Osteocyte (in vitro differentiated cells): ENCODE data around the gene GATA2. TPM values are rescaled to one million over a fixed set of nuclear protein-coding genes. Genes with fewer than 3 reads are reported as not detected.
A peak's percentile ranks its signal among the peaks of the same experiment; 100 is the strongest.

ENCODE experiments used
- DNase-seq: peaks from one replicate; pipeline ENCODE4 v3.0.0; 2021; ENCODE audit warnings: mixed read lengths; ENCODE audit not compliant: unreplicated experiment; ENCODE audit errors: extremely low spot score
- H3K27ac Mint-ChIP-seq: one replicate; pipeline ENCODE4 v1.8.0; 2021; ENCODE audit warnings: mild to moderate bottlenecking, mixed read lengths; ENCODE audit not compliant: unreplicated experiment
- H3K27me3 Mint-ChIP-seq: one replicate; pipeline ENCODE4 v1.8.0; 2021; ENCODE audit warnings: mixed read lengths; ENCODE audit not compliant: unreplicated experiment
- H3K36me3 Mint-ChIP-seq: one replicate; pipeline ENCODE4 v1.8.0; 2021; ENCODE audit warnings: mixed read lengths; ENCODE audit not compliant: unreplicated experiment
- H3K4me1 Mint-ChIP-seq: one replicate; pipeline ENCODE4 v1.8.0; 2021; ENCODE audit warnings: mixed read lengths; ENCODE audit not compliant: unreplicated experiment
- H3K4me3 Mint-ChIP-seq: one replicate; pipeline ENCODE4 v1.8.0; 2021; ENCODE audit warnings: mild to moderate bottlenecking, moderate library complexity, mixed read lengths; ENCODE audit not compliant: unreplicated experiment
- H3K9me3 Mint-ChIP-seq: one replicate; pipeline ENCODE4 v1.8.0; 2021; ENCODE audit warnings: mixed read lengths; ENCODE audit not compliant: unreplicated experiment
- total RNA-seq: library from RNA; stranded (reverse); gene quantifications from 2 replicates; pipeline ENCODE4 v1.2.1, GENCODE V29; 2021
- TF ChIP-seq, protein P1 (sequence below): fragments of 200-600 bp; sonication (generic); IDR thresholded peaks from 2 replicates; pipeline ENCODE4 v1.5.0; 2021; ENCODE audit warnings: antibody characterized with exemption, mild to moderate bottlenecking, moderate library complexity

GATA2 gene
- total RNA-seq, 1 donor from 2014 or later = 0.67 TPM

DNA sequence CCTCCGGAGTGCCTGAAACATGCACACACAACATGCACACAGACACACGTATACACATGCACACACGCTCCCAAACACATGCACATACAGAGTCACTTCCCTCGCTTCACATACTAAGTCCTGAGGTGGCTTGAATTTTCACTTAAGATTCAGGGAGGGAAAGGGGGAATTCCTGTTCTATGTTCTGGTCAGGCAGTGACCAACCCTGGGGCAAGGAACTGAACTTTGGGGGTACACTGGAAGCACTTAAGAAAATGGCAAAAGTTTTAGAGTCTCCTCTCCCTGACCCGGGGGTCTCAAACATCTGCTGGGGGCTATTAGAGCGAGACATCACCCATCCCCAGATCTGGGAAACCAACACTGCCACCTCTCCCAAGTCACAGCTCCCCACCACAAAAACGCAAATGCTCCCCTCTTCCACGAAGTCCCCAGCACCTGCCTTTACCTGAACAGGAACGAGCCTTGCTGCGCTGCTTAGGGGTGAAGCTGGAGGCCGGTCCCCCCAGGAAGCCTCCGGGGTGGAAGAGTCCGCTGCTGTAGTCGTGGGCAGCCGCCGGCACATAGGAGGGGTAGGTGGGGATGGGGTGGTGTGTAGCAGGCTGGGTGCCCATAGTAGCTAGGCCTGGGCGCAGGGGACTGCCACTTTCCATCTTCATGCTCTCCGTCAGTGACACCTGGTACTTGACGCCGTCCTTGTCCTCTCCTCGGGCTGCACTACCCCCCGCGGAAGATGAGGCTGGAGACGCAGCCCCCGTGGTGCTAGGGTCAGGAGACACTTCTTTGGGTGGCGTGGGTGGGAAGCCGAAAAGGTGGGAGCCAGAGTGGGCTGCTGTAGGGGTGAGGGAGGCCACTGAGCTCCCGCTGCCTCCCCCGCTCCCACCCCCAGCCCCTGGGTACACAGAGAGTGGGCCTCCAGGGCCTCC lies 7.5 kb downstream of the GATA2 start:
- DNase-seq = no peak
- Mint-ChIP-seq H3K9me3 (no peaks in the 10 kb centered on the region), H3K36me3 (no peaks in the 10 kb centered on the region), H3K4me3 (peak overlapping the region; percentile 78), H3K27ac (no peak overlapping the region), H3K4me1 (peaks cover 43% of the 10 kb centered on the region), H3K27me3 (peaks cover 29% of the 10 kb centered on the region)
- TF ChIP-seq, protein P1, sequence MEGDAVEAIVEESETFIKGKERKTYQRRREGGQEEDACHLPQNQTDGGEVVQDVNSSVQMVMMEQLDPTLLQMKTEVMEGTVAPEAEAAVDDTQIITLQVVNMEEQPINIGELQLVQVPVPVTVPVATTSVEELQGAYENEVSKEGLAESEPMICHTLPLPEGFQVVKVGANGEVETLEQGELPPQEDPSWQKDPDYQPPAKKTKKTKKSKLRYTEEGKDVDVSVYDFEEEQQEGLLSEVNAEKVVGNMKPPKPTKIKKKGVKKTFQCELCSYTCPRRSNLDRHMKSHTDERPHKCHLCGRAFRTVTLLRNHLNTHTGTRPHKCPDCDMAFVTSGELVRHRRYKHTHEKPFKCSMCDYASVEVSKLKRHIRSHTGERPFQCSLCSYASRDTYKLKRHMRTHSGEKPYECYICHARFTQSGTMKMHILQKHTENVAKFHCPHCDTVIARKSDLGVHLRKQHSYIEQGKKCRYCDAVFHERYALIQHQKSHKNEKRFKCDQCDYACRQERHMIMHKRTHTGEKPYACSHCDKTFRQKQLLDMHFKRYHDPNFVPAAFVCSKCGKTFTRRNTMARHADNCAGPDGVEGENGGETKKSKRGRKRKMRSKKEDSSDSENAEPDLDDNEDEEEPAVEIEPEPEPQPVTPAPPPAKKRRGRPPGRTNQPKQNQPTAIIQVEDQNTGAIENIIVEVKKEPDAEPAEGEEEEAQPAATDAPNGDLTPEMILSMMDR = no peak

DNA sequence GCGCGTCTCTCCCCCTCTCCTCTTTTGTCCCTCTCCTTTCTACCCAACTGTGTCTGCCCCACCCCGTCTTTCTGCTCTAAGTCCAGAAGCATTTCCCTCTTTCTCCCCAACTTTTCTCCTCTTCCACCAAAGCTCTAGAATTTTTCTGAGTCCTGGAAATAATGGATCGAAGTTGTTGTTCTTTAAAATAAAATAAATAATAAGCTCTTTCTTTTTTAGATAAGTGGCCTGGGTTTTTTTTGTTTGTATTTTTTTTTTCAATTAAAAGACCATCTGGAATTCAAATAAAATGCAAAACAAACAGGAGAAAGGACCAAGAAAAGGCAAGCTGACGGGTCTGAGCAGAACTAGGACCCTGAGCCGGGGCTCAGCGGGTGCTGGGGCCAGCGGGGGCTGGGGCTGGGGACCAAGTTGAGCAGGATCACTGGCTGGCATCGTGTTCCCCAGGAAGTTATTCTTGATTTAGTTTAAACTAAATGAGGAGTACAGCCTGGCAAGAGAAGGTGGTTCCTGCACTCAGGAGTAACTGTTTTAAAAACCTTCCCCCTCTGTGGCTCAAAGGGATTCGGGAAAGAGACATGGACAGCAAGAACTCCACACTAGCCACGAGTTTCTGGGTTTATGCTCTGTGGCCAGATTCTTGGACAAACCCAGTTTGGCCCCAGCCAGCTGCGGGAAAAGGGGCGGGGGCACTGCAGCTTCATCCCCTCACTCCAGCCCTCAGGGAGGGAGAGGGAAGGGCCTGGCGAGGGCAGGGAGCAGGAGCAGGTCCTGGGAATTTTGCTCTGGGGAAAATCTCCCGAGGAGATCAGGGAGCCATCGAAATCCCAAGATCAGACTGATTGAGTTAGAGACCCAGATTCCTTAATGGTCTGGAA lies 8.4 kb downstream of the GATA2 start:
- no peaks in the 10 kb centered on the region for H3K9me3 Mint-ChIP-seq
- H3K4me1 Mint-ChIP-seq = peaks cover 36% of the 10 kb centered on the region
- no peak overlapping the region for H3K4me3 Mint-ChIP-seq
- no peak overlapping the region for H3K27ac Mint-ChIP-seq
- TF ChIP-seq, protein P1 = no peak
- no peak for DNase-seq
- peaks cover 20% of the 10 kb centered on the region for H3K27me3 Mint-ChIP-seq
- H3K36me3 Mint-ChIP-seq = no peaks in the 10 kb centered on the region

DNA sequence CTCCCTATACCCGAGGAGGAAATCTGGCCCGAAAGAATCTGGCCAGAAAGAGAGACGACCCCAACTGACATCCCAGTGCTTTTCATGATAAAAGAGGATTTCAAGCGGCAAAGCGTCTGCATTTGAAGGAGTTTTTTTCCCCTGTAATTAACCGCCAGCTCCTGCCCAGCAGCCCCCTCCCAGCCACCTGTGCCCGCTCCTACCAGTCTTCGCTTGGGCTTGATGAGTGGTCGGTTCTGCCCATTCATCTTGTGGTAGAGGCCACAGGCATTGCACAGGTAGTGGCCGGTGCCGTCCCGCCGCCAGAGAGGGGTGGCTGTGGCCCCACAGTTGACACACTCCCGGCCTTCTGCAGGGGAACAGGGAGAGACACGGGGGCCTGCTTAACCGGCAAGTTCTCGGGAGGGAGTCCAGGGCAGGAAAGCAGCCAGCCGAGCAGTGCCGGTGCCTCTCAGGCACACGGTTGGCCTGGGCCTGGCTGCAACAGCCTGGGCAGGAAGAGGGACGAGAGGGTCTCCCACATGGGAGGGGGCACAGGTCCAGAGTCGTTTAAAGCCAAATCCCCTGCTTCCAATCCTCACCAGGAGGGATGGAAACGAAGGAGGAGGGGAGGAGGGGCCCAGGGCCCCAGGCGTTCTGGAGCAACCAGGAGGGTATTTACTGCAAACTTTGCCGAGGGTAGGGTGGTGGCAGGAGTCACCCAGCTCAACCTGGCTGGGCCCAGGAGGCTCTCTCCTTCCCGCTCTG lies 9.2 kb downstream of the GATA2 start:
- no peaks in the 10 kb centered on the region for H3K36me3 Mint-ChIP-seq
- no peak overlapping the region for H3K27ac Mint-ChIP-seq
- peaks cover 35% of the 10 kb centered on the region for H3K4me1 Mint-ChIP-seq
- no peak for DNase-seq
- TF ChIP-seq, protein P1 = no peak
- H3K9me3 Mint-ChIP-seq = no peaks in the 10 kb centered on the region
- peaks cover 19% of the 10 kb centered on the region for H3K27me3 Mint-ChIP-seq
- H3K4me3 Mint-ChIP-seq = peak overlapping the region; percentile 65

DNA sequence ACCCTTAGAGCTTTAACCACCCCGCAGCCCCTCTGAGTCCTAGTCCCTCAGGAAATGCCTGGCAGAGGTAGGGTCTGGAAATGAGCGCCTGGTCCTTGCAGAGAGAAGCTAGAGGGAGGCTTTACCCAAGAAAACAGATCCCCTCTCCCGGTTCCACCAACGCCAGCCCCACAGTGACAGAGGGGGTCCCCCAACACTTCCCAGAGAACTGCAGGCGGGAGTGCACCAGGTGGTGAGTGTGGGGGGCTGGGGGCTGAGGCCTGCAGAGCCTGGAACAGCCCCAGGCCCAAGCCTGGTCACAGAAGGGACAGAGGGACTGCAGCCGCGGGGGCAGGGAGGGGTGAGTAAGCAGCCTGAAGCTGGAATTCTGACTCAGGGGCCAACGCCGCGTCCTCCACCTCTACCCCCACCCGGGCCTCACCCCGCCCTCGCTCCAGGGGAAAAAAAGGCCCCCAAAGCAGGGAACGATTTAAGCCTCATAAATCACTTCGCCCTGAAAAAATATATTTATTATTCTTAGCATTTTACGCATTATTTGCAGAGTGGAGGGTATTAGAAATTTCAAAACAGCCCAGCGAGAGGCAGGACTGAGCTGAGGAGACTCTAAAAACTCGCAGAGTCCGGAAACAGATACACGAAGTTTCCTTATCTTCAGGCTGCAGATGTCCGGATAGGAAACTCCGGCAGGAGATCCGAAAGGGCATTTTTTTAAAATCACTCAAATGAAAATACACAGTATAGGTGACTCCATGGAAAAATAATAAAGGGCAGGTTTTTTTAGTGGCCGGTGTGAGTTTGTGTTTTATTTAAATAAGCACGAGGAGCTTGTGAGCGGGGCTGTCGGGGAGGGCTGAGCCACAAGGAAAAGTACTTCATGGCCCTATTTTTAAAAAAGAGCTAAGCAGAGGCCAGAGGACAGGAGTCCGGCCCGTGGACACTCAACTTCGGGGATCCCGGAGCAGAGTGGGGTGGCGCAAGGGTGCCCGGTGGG lies 10.0 kb downstream of the GATA2 start:
- TF ChIP-seq, protein P1 = peak; percentile 34
- H3K27ac Mint-ChIP-seq = peak overlapping the region; percentile 27
- peaks cover 19% of the 10 kb centered on the region for H3K27me3 Mint-ChIP-seq
- no peaks in the 10 kb centered on the region for H3K36me3 Mint-ChIP-seq
- no peaks in the 10 kb centered on the region for H3K9me3 Mint-ChIP-seq
- peak overlapping the region; percentile 65 for H3K4me3 Mint-ChIP-seq
- peaks cover 32% of the 10 kb centered on the region for H3K4me1 Mint-ChIP-seq
- DNase-seq = no peak
